Neural progenitor cell (in vitro differentiated cells): Measurements from ENCODE around the gene HNF1B. TPM values are rescaled to one million over a fixed set of nuclear protein-coding genes. Genes with fewer than 3 reads are reported as not detected.

Experiments used
- DNase-seq: peaks from one replicate; pipeline ENCODE4 v3.0.0-alpha.2; 2016; ENCODE audit warnings: low spot score
- H2AFZ ChIP-seq: fragments of 200-600 bp; sonication (generic); replicated peaks from 2 replicates; pipeline ENCODE4 v1.6.1; 2016; ENCODE audit warnings: antibody characterized with exemption
- H3F3A ChIP-seq: fragments of 200-600 bp; sonication (generic); 2 replicates; pipeline ENCODE4 v1.6.1; 2016; ENCODE audit warnings: antibody characterized with exemption, low read depth
- H3K27ac ChIP-seq: fragments of 200-600 bp; sonication (generic); 2 replicates; pipeline ENCODE4 v1.5.1; 2016; ENCODE audit warnings: mild to moderate bottlenecking
- H3K27me3 ChIP-seq: fragments of 200-600 bp; sonication (generic); 2 replicates; pipeline ENCODE4 v1.6.1; 2016; ENCODE audit warnings: mild to moderate bottlenecking, moderate library complexity
- H3K36me3 ChIP-seq: fragments of 200-600 bp; sonication (generic); 2 replicates; pipeline ENCODE4 v1.5.1; 2016
- H3K4me1 ChIP-seq: fragments of 200-600 bp; sonication (generic); 2 replicates; pipeline ENCODE4 v1.6.1; 2016; ENCODE audit warnings: mixed run types
- H3K4me2 ChIP-seq: fragments of 200-600 bp; sonication (generic); 2 replicates; pipeline ENCODE4 v1.6.1; 2016
- H3K4me3 ChIP-seq: fragments of 200-600 bp; sonication (generic); 2 replicates; pipeline ENCODE4 v1.5.1; 2016
- H3K79me2 ChIP-seq: fragments of 200-600 bp; sonication (generic); 2 replicates; pipeline ENCODE4 v1.6.1; 2016; ENCODE audit warnings: low read depth
- H3K9ac ChIP-seq: fragments of 200-600 bp; sonication (generic); 2 replicates; pipeline ENCODE4 v1.6.1; 2016
- H3K9me3 ChIP-seq: fragments of 200-600 bp; sonication (generic); 2 replicates; pipeline ENCODE4 v1.5.1; 2016; ENCODE audit warnings: low read depth
- H4K20me1 ChIP-seq: fragments of 200-600 bp; sonication (generic); 2 replicates; pipeline ENCODE4 v1.6.1; 2016; ENCODE audit warnings: low read depth
- H3K27ac Mint-ChIP-seq: 3 replicates; pipeline ENCODE4 v1.8.0; 2021; ENCODE audit warnings: mixed read lengths
- H3K27me3 Mint-ChIP-seq: 2 replicates; pipeline ENCODE4 v1.8.0; 2022; ENCODE audit warnings: low read depth, mild to moderate bottlenecking, inconsistent platforms, moderate library complexity, mixed read lengths; ENCODE audit not compliant: insufficient read depth
- H3K36me3 Mint-ChIP-seq: 3 replicates; pipeline ENCODE4 v1.8.0; 2021; ENCODE audit warnings: mixed read lengths
- H3K4me1 Mint-ChIP-seq: 3 replicates; pipeline ENCODE4 v1.8.0; 2021; ENCODE audit warnings: mixed read lengths
- H3K4me3 Mint-ChIP-seq: 3 replicates; pipeline ENCODE4 v1.8.0; 2021; ENCODE audit warnings: mild to moderate bottlenecking, moderate library complexity, mixed read lengths
- H3K9me3 Mint-ChIP-seq: 3 replicates; pipeline ENCODE4 v1.8.0; 2020; ENCODE audit warnings: mixed read lengths
- CTCF ChIP-seq: fragments of 200-600 bp; sonication (generic); IDR thresholded peaks from 2 replicates; pipeline ENCODE4 v1.5.1; 2017; ENCODE audit warnings: antibody characterized with exemption, mild to moderate bottlenecking
- EZH2 ChIP-seq: fragments of 200-600 bp; sonication (generic); IDR thresholded peaks from 2 replicates; pipeline ENCODE4 v1.6.1; 2017; ENCODE audit warnings: antibody characterized with exemption, mild to moderate bottlenecking, moderate library complexity
- EZH2phosphoT487 ChIP-seq: fragments of 200-600 bp; sonication (generic); IDR thresholded peaks from 2 replicates; pipeline ENCODE4 v1.6.1; 2017; ENCODE audit warnings: antibody characterized with exemption
- total RNA-seq: library from RNA; depleted of rRNA; stranded (reverse); fragments of >200 nt; gene quantifications from 2 replicates; pipeline ENCODE4 v1.2.3, GENCODE V29; 2015; ENCODE audit warnings: low replicate concordance

Gene HNF1B
- total RNA-seq, 1 donor from 2014 or later = not detected

DNA sequence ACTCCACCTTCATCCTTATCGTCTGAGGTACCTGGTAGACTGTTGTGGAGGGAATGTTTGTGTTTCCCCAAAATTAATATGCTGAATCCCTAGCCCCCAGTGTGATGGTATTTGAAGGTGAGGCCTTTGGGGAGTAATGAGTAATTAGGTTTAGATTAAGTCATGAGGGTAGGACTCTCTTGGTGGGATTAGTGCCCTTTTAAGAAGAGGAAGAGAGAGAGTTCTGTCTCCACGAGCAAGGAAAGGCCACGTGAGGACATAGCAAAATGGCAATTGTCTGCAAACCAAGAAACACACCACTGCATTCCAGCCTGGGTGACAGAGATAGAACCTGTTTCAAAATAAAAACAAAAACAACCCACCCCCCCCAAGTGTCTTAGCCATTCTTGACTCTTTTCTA, 80.6 kb downstream of the HNF1B start:
- Histone ChIP-seq H4K20me1 (no peaks in the 10 kb centered on the region), H3K79me2 (no peaks in the 10 kb centered on the region), H3F3A (peaks cover 11% of the 10 kb centered on the region), H3K4me3 (no peak overlapping the region), H3K4me2 (no peak overlapping the region), H3K27ac (no peak overlapping the region), H2AFZ (no peak overlapping the region), H3K27me3 (no peaks in the 10 kb centered on the region), H3K9ac (no peak overlapping the region), H3K9me3 (no peaks in the 10 kb centered on the region), H3K4me1 (peaks cover 16% of the 10 kb centered on the region), H3K36me3 (no peaks in the 10 kb centered on the region)
- no peak overlapping the region for H3K4me3 Mint-ChIP-seq
- no peaks in the 10 kb centered on the region for H3K36me3 Mint-ChIP-seq
- H3K4me1 Mint-ChIP-seq = peaks cover 4% of the 10 kb centered on the region
- H3K27me3 Mint-ChIP-seq = peaks cover 3% of the 10 kb centered on the region
- no peaks in the 10 kb centered on the region for H3K9me3 Mint-ChIP-seq
- no peak overlapping the region for H3K27ac Mint-ChIP-seq
- no peak for DNase-seq
- TF ChIP-seq CTCF (no peak), EZH2phosphoT487 (no peak), EZH2 (no peak)

GRCh38 chr17:37662353-37662752, 82.5 kb downstream of the HNF1B start:
- H3K36me3 Mint-ChIP-seq = no peaks in the 10 kb centered on the region
- H3K9ac ChIP-seq = no peak overlapping the region
- H3K27me3 ChIP-seq = no peaks in the 10 kb centered on the region
- peak overlapping the region; percentile 46 for H3K4me2 ChIP-seq
- H3K4me1 Mint-ChIP-seq = peaks cover 4% of the 10 kb centered on the region
- H3K27ac Mint-ChIP-seq = no peak overlapping the region
- TF ChIP-seq EZH2phosphoT487 = no peak
- no peak for TF ChIP-seq CTCF
- TF ChIP-seq EZH2 = no peak
- DNase-seq = peak; percentile 47
- H3K9me3 Mint-ChIP-seq = no peaks in the 10 kb centered on the region
- peaks cover 11% of the 10 kb centered on the region for H3F3A ChIP-seq
- peaks cover 16% of the 10 kb centered on the region for H3K4me1 ChIP-seq
- no peaks in the 10 kb centered on the region for H4K20me1 ChIP-seq
- no peak overlapping the region for H3K4me3 Mint-ChIP-seq
- no peaks in the 10 kb centered on the region for H3K36me3 ChIP-seq
- H3K27ac ChIP-seq = no peak overlapping the region
- H3K4me3 ChIP-seq = no peak overlapping the region
- peaks cover 3% of the 10 kb centered on the region for H3K27me3 Mint-ChIP-seq
- H3K79me2 ChIP-seq = no peaks in the 10 kb centered on the region
- H3K9me3 ChIP-seq = no peaks in the 10 kb centered on the region
- peak overlapping the region; percentile 40 for H2AFZ ChIP-seq

- no peaks in the 10 kb centered on the region for H4K20me1 ChIP-seq
- H3K36me3 ChIP-seq = no peaks in the 10 kb centered on the region
- peaks cover 11% of the 10 kb centered on the region for H3F3A ChIP-seq
- no peak overlapping the region for H3K4me3 ChIP-seq
- no peaks in the 10 kb centered on the region for H3K36me3 Mint-ChIP-seq
- peaks cover 3% of the 10 kb centered on the region for H3K27me3 Mint-ChIP-seq
- no peak overlapping the region for H3K4me3 Mint-ChIP-seq
- no peak overlapping the region for H2AFZ ChIP-seq
- peak; percentile 25 for TF ChIP-seq CTCF
- TF ChIP-seq EZH2phosphoT487 = no peak
- TF ChIP-seq EZH2 = no peak
- no peak for DNase-seq
- no peaks in the 10 kb centered on the region for H3K9me3 ChIP-seq
- H3K4me2 ChIP-seq = no peak overlapping the region
- H3K9me3 Mint-ChIP-seq = no peaks in the 10 kb centered on the region
- peaks cover 4% of the 10 kb centered on the region for H3K4me1 Mint-ChIP-seq
- H3K27me3 ChIP-seq = no peaks in the 10 kb centered on the region
- H3K79me2 ChIP-seq = no peaks in the 10 kb centered on the region
- H3K9ac ChIP-seq = no peak overlapping the region
- H3K27ac ChIP-seq = no peak overlapping the region
- H3K4me1 ChIP-seq = peaks cover 16% of the 10 kb centered on the region
- H3K27ac Mint-ChIP-seq = no peak overlapping the region
Measured at GRCh38 chr17:37661400-37662014, 83.4 kb downstream of the HNF1B start.
